HK-2 (cell line): Measurements from ENCODE around the gene LARP4B.
"Not testable (repeated sequence)": the region's sequence is repeated elsewhere in the genome, so short reads cannot be mapped to it uniquely, and the experiment has no call there.

Experiments
- DNase-seq: peaks from one replicate; pipeline ENCODE4 v3.0.0-alpha.2; 2018; ENCODE audit not compliant: unreplicated experiment

Gene LARP4B

DNA sequence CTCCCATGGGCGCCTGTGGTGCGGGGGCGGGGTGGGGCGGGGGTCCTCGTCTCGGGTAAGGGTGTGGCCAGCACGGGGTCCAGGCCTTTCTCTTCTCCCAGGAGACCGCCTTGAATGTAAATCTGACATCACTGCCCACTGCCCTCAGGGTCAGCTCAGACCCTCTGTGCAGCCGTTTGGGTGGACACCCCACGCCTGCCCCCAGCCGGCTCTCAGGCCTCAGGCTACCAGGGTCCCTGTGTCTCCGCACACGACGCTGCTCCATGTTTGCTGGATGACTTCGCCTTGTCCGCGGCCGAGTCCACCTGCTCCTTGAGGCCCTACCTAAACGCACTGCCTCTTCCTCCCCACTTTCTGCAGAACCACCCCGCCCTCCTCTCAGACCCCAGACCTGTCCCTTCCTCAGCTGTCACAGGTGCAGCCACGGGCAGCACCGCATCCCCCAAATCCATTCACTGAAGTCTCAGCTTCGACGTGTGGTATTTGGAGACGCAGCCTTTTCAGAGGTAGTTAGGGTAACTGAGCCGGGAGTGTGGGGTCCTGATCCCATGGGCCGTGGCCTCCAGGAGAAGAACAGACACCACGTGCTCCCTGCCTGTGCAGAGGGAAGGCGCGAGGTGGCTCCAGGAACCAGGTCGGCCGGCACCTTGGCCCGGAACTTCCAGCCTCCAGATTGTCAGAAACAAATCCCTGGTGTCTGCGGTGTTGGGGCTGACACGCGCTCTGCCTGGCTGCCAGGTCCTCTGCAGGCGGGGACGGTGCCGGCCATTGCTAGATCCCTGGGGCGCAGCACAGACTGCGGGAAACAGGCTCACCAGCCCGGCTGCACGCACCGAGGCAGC lies 144.7 kb downstream of the LARP4B start:
- DNase-seq: no peak

DNA sequence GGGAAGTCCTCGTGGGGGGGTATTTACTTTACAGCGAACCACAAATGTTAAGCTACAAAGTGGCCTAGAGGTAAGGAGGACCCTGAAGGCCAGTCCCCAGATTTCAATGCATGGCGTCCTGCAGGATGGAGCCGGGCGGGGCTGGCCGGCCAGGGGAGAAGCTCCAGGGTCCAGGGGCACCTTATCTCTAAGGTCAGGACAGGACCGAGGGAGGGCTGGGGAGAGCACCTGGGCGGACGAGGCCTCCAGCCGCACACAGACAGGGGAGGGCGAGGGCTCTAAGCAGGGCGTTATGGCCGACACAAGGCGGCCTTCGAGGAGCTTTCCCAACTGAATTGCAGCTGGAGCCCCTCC lies 145.7 kb downstream of the LARP4B start:
- no peak for DNase-seq

GRCh38 chr10:785089-785860 lies 146.2 kb downstream of the LARP4B start:
- DNase-seq: no peak

DNA sequence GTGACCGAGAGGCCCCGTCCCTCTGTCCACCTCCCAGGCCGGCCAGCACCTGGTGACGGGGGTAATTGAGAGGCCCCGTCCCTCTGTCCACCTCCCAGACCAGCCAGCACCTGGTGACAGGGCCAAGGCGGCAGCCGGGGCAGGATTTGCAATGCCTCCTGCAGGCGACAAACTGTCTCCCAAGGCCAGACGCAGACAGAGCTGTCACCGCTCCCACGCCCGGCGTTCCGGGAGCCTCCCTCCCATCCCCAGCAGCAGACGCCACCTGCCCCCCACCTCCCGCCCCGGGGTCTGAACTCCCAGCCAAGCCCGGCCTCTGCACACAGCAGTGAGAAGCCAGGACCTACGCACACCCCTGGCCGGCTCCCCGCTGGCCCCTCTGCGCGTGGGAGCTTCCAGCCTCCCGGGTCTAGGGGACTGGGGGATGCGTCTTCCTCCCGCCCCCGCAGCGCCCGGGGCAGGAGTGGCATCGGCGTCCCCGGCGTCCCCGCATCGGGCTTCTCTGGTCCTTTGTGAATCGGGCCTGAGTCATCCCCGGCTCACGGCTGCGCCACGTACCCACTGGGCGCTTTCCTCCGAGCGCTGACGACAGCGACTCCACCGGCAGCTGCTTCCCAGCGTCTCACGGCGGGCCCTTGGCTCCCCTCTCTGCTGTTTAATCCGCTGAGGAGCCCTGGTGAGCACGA lies 147.0 kb downstream of the LARP4B start:
- DNase-seq: peak; percentile 71

GRCh38 chr10:782751-783648 lies 148.5 kb downstream of the LARP4B start:
- no peak for DNase-seq

GRCh38 chr10:780536-781524 lies 150.7 kb downstream of the LARP4B start:
- no peak for DNase-seq

- DNase-seq: no peak
These were observed 152.7 kb downstream of the LARP4B start for GRCh38 chr10:778626-779330.

DNA sequence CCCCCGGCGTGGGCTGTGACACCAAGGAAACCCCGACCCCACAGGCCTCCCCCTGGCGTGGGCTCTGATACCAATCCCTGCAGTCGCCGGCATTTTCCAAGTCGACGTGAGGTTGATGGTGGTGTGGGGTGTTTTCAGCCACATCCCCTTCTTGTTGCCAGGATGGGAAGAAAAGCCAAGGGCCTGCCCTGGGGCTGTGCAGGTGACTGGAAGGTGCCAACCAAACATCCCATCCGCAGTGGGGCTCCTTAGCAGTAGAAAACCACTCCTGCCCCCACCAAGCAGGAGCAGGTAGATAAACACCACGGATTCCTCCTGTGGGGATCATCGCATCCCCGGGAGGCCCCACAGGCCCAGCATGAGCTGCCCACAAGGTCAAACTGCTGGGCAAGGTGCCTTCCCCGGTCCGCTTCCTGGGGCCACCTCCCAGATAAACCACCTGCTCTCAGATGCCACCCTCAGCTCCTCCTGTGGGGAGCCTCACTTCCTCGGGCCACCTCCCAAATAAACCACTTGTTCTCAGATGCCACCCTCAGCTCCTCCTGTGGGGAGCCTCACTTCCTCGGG lies 153.5 kb downstream of the LARP4B start:
- no peak for DNase-seq

GRCh38 chr10:776772-777171 lies 154.7 kb downstream of the LARP4B start:
- no peak for DNase-seq

DNA sequence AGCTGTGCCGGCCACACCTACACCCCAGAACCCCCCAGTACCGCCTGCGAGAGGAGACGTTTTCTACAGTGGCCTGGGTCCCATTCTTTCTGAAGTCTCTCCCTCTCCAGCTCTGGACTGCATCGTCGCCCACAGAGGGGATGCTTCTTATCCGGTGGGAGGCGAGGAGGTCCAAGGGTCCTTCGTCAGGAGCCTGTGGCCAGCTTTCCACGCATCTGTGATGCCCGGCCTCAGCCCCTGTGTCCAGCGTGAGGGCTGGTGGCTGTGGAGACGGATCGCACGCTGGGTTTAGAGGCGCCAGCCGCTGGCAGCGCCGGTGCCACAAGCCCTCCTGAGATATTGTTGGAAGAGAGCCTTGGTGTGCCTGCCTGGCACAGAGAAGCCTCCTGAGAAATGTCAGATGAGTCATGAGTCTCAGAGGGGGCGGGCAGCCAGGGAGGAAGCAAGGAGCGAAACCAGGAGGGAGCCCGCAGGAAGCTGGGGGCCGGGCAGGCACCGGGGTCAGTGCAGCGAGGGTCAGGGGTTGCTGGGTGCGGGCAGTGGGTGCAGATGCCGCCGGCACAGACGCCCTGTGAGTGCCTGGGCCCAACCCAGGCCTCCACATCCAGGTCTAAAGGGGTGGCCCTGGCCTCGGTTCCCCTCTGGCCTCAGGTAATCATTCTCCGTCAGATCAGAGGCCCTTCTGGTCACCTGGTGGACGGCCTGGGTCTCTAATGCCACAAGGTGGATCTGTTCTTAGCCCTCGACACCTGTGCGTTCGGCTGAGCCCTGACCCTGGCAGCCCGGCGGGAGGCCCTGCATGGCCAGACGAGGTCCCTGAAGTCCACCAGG lies 156.0 kb downstream of the LARP4B start:
- peak; percentile 33 for DNase-seq

DNA sequence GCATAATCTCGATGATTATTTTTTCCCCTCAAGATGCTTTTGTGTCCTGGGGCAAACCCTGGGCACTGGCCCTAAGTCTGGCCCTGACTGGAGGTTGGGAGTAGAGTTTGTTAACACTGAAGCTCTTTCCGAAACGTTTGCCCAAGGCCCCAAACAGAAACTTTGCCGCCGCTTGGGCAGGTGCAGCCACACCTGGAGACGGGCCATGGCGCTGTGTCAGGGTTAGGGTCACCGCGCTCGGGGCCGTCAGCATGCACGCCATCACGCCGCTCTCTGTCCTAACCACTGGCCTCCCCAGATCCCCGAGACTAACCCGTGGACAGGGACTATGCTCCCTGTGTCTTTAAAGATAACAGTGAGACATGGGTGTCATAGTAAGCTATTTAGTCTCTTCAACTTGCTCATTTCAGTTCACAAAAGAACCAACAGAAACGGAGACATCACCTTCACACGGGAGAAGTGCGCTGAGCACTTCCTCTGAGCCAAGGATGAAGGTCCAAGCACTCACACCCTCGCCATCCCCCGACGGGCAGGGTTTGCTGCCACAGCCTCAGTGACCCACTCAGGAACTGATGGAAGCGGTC lies 156.8 kb downstream of the LARP4B start:
- no peak for DNase-seq

DNA sequence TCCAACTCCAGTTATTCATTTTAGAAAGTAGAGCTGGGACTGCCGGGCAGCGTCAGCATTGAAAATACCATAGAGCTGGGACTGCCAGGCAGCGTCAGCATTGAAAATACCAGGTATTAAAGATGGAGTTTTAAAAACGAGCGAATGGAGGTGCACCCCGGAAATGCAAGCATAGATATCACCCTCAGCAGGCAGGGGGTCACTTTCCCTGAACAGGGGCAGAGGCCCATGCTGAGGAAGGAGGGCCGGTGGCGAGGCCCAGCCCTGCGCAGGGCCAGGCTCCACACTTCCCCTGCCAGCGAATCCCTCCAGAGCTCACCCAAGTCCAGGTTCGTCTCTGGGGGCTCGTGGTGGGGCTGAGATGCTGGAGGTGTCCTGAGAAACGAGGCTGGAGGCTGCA lies 157.3 kb downstream of the LARP4B start:
- no peak for DNase-seq

- no peak for DNase-seq
These were observed 157.8 kb downstream of the LARP4B start for GRCh38 chr10:773562-774161.

DNA sequence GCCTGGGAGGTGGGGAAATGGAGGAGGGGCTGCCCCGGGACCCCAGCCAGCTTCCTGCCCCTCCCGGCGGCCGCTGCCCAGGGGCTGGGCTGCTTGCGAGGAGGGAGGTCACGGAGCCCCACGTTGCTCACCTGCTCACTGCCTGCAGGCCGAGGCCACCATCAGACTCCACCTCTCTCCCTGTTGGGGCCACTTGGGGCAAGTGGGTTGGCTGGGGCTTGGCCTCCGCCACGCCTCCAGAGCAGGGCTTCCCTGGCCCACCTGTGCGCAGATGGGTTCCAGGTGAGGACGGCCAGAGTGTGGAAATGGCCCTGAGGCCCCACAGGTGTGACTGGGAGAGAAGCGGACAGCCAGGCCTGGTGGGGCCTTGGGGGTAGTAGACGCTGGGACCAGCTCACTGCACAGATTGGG lies 159.3 kb downstream of the LARP4B start:
- no peak for DNase-seq

- DNase-seq: no peak
These were observed 159.9 kb downstream of the LARP4B start for GRCh38 chr10:771647-772046.

GRCh38 chr10:770975-771374 lies 160.5 kb downstream of the LARP4B start:
- DNase-seq: no peak

DNA sequence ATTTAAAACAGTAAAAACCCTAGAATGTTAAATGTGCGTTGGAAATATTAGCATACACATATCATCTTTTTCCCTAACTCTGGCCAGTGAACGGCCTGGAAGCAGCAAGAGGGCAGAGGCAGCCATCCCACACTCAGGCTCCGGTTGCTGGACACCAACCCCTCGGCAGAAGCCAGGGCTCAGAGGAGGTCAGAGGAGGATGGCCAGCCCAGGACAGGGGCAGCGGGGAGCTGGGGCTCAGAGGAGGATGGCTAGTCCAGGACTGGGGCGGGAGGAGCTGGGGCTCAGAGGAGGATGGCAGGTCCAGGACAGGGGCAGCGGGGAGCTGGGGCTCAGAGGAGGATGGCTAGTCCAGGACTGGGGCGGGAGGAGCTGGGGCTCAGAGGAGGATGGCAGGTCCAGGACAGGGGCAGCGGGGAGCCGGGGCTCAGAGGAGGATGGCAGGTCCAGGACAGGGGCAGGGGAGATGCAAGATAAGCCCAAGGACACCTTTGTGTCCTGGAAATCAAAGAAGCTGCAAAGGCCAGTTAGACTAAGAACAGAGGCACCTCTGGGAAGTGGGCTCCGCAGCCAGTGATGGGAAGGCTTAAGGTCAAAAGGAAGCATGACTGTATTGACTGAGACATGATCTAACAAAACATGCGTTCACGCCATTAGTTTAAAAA lies 161.3 kb downstream of the LARP4B start:
- DNase-seq: not testable (repeated sequence)
